A549 (cell line): ENCODE results near the gene GRK5. TPM values are rescaled to one million over a fixed set of nuclear protein-coding genes. Genes with fewer than 3 reads are reported as not detected.

Experiments
- ATAC-seq, 2 experiments: fragments of 200-7000 bp in 1 of 2; fragments of >200 bp in 1 of 2; cut with Nextera tagmentation in 1 of 2; cut with Tn5 transposase in 1 of 2; 3 replicates each; pipeline versions ENCODE4 v1.8.0 to v1.9.1; 2018 to 2020; ENCODE audit warnings: mild to moderate bottlenecking in 1 of 2, moderate library complexity in 1 of 2
- CTCF ChIA-PET: fragments of 300-600 bp; sonication (Branson Sonifier 250); formaldehyde crosslinking; extraction: SDS; loops from one replicate; lab custom pipeline; 2021; ENCODE audit warnings: antibody characterized with exemption, inconsistent platforms; lab: Yijun Ruan, JAX
- POLR2A ChIA-PET: fragments of 350-600 bp; formaldehyde crosslinking; extraction: SDS; loops from one replicate; lab custom pipeline; 2021; ENCODE audit warnings: antibody characterized with exemption, inconsistent platforms; lab: Yijun Ruan, JAX
- DNase-seq, 2 experiments: peaks; one replicate each; pipeline versions ENCODE4 v3.0.0 to v3.0.0-alpha.2; 2011 to 2016; ENCODE audit warnings: low read depth in 1 of 2, low spot score in 1 of 2
- FAIRE-seq: peaks from 2 replicates; lab custom pipeline; 2011; peaks lifted over from hg19 to GRCh38; lab: Jason Lieb, UNC
- H3K27ac ChIP-seq, 2 experiments: fragments of >200 bp; sonication (Bioruptor Twin); formaldehyde crosslinking; 3 replicates each; pipeline ENCODE4 v1.5.1; 2016 to 2017
- H3K4me1 ChIP-seq: fragments of >200 bp; sonication (Bioruptor Twin); formaldehyde crosslinking; 3 replicates; pipeline ENCODE4 v1.6.1; 2016
- H3K4me2 ChIP-seq: fragments of >200 bp; sonication (Bioruptor Twin); formaldehyde crosslinking; 3 replicates; pipeline ENCODE4 v1.6.1; 2016
- H3K4me3 ChIP-seq: fragments of >200 bp; sonication (Bioruptor Twin); formaldehyde crosslinking; 3 replicates; pipeline ENCODE4 v1.5.1; 2016
- H3K9me3 ChIP-seq: fragments of >200 bp; sonication (Bioruptor Twin); formaldehyde crosslinking; 3 replicates; pipeline ENCODE4 v1.6.1; 2016
- BHLHE40 ChIP-seq: IDR thresholded peaks from 2 replicates; pipeline ENCODE4 v1.6.1; 2012; ENCODE audit warnings: low read depth, low read length, inconsistent platforms
- CBX2 ChIP-seq: fragments of 200-600 bp; sonication (generic); IDR thresholded peaks from 2 replicates; pipeline ENCODE4 v1.6.1; 2016; ENCODE audit warnings: low read depth, mild to moderate bottlenecking, borderline replicate concordance
- CBX8 ChIP-seq: fragments of 200-600 bp; sonication (generic); IDR thresholded peaks from 2 replicates; pipeline ENCODE4 v1.6.1; 2016
- CHD2 ChIP-seq: fragments of 150-350 bp; IDR thresholded peaks from 2 replicates; pipeline ENCODE4 v1.6.1; 2014; ENCODE audit warnings: low read length; ENCODE audit not compliant: partially characterized antibody
- CHD4 ChIP-seq: fragments of 200-600 bp; sonication (generic); IDR thresholded peaks from 2 replicates; pipeline ENCODE4 v1.6.1; 2016; ENCODE audit warnings: antibody characterized with exemption, mild to moderate bottlenecking, borderline replicate concordance
- EHF ChIP-seq: fragments of 250-450 bp; sonication (Bioruptor Pico); IDR thresholded peaks from 2 replicates; pipeline ENCODE4 v1.5.0; 2020; ENCODE audit warnings: mild to moderate bottlenecking
- EHMT2 ChIP-seq: fragments of 200-600 bp; sonication (generic); IDR thresholded peaks from 2 replicates; pipeline ENCODE4 v1.6.1; 2016; ENCODE audit warnings: antibody characterized with exemption, low read depth, mild to moderate bottlenecking, moderate library complexity
- EP300 ChIP-seq, 2 experiments: fragments of >200 bp; sonication (Bioruptor Twin); formaldehyde crosslinking; IDR thresholded peaks; 2 replicates in 1 of 2; 3 replicates in 1 of 2; pipeline ENCODE4 v1.6.1; 2016 to 2017
- ESRRA ChIP-seq: fragments of 150-350 bp; IDR thresholded peaks from 2 replicates; pipeline ENCODE4 v1.6.1; 2014; ENCODE audit warnings: mild to moderate bottlenecking, low read length, borderline replicate concordance
- FOSB ChIP-seq: fragments of 250-450 bp; sonication (Bioruptor Pico); IDR thresholded peaks from 2 replicates; pipeline ENCODE4 v1.5.0; 2020; ENCODE audit warnings: mild to moderate bottlenecking, moderate library complexity
- GATA3 ChIP-seq: IDR thresholded peaks from 2 replicates; pipeline ENCODE4 v1.6.1; 2012; ENCODE audit warnings: borderline replicate concordance
- HEYL ChIP-seq: fragments of 250-450 bp; sonication (Bioruptor Pico); IDR thresholded peaks from 2 replicates; pipeline ENCODE4 v1.8.0; 2021; ENCODE audit warnings: mild to moderate bottlenecking, moderate library complexity
- HOXA7 ChIP-seq: fragments of 250-450 bp; sonication (Bioruptor Pico); IDR thresholded peaks from 2 replicates; pipeline ENCODE4 v1.5.0; 2020; ENCODE audit warnings: mild to moderate bottlenecking, moderate library complexity
- HOXB13 ChIP-seq: fragments of 250-450 bp; sonication (Bioruptor Pico); IDR thresholded peaks from 2 replicates; pipeline ENCODE4 v1.5.0; 2020; ENCODE audit warnings: low read depth, mild to moderate bottlenecking, moderate library complexity
- HOXB5 ChIP-seq: fragments of 250-450 bp; sonication (Bioruptor Pico); IDR thresholded peaks from 2 replicates; pipeline ENCODE4 v1.5.0; 2020; ENCODE audit warnings: mild to moderate bottlenecking, moderate library complexity
- JUNB ChIP-seq: fragments of >200 bp; sonication (Bioruptor Twin); formaldehyde crosslinking; IDR thresholded peaks from 2 replicates; pipeline ENCODE4 v1.6.1; 2016
- MAFK ChIP-seq: fragments of 450-650 bp; IDR thresholded peaks from 2 replicates; pipeline ENCODE4 v1.6.1; 2014; ENCODE audit not compliant: partially characterized antibody
- NFE2L2 ChIP-seq: fragments of 150-350 bp; conservative IDR thresholded peaks from 2 replicates; pipeline ENCODE4 v1.6.1; 2014; ENCODE audit warnings: low read length
- NPAS2 ChIP-seq: fragments of 250-450 bp; sonication (Bioruptor Pico); IDR thresholded peaks from 2 replicates; pipeline ENCODE4 v1.8.0; 2022; ENCODE audit warnings: mild to moderate bottlenecking, moderate library complexity, borderline replicate concordance
- PHF8 ChIP-seq: fragments of 200-600 bp; sonication (generic); IDR thresholded peaks from 2 replicates; pipeline ENCODE4 v1.6.1; 2016; ENCODE audit warnings: low read depth, mild to moderate bottlenecking, antibody characterized with exemption, moderate library complexity, borderline replicate concordance
- POLR2A ChIP-seq: IDR thresholded peaks from 2 replicates; pipeline ENCODE4 v1.6.1; 2012; ENCODE audit warnings: mild to moderate bottlenecking, low read length
- POLR2AphosphoS2 ChIP-seq: conservative IDR thresholded peaks from 2 replicates; pipeline ENCODE4 v1.6.1; 2012; ENCODE audit warnings: low read length, improper control_type of control experiment, inconsistent platforms
- RCOR1 ChIP-seq: fragments of 150-350 bp; IDR thresholded peaks from 2 replicates; pipeline ENCODE4 v1.6.1; 2014; ENCODE audit warnings: antibody characterized with exemption, low read length, low read depth
- REST ChIP-seq: fragments of 200-600 bp; sonication (generic); IDR thresholded peaks from 2 replicates; pipeline ENCODE4 v1.6.1; 2016; ENCODE audit warnings: antibody characterized with exemption, mild to moderate bottlenecking, moderate library complexity
- RFX5 ChIP-seq: fragments of 450-650 bp; IDR thresholded peaks from 2 replicates; pipeline ENCODE4 v1.7.1; 2014; ENCODE audit warnings: antibody characterized with exemption, mild to moderate bottlenecking, moderate library complexity
- SMC3 ChIP-seq: fragments of >200 bp; sonication (Bioruptor Twin); formaldehyde crosslinking; IDR thresholded peaks from 3 replicates; pipeline ENCODE4 v1.6.1; 2018; ENCODE audit warnings: inconsistent platforms
- ZFP36 ChIP-seq: fragments of 450-650 bp; IDR thresholded peaks from 2 replicates; pipeline ENCODE4 v1.6.1; 2014; ENCODE audit warnings: borderline replicate concordance; ENCODE audit not compliant: partially characterized antibody
- WGBS: methylation state at CpG from one replicate; pipeline ENCODE4 v1.1.6; 2017; ENCODE audit errors: missing lambda C conversion rate; 5-methylcytosine and 5-hydroxymethylcytosine counted together
- polyA plus RNA-seq, 4 experiments: library from polyadenylated mRNA; depleted of rRNA in 3 of 4; stranded (reverse); fragments of >200 nt; fragmentation: RNase III in 1 of 4; extraction: RNeasy Plus Mini Kit Qiagen cat#74134 plus additional on column Dnase treatment in 1 of 4; gene quantifications; 2 replicates in 3 of 4; 3 replicates in 1 of 4; pipeline ENCODE4 v1.2.3, GENCODE V29; 2011 to 2017
- TF ChIP-seq, protein P1 (sequence below): fragments of >200 bp; sonication (Bioruptor Twin); formaldehyde crosslinking; IDR thresholded peaks from 3 replicates; pipeline ENCODE4 v1.6.1; 2016
- TF ChIP-seq, protein P2 (sequence below): fragments of >200 bp; sonication (Bioruptor Twin); formaldehyde crosslinking; IDR thresholded peaks from 2 replicates; pipeline ENCODE4 v1.6.1; 2016
- TF ChIP-seq, protein P3 (sequence below): fragments of 250-450 bp; sonication (Bioruptor Pico); IDR thresholded peaks from 2 replicates; pipeline ENCODE4 v1.5.0; 2020; ENCODE audit warnings: low read depth, mild to moderate bottlenecking, moderate library complexity
- TF ChIP-seq, protein P4 (sequence below): IDR thresholded peaks from 2 replicates; pipeline ENCODE4 v1.6.1; 2012

The GRK5 gene
- polyA plus RNA-seq, 2 of the 4 experiments (the other 2 are of a cell fraction), result 5.0 to 7.9 TPM

- Histone ChIP-seq H3K27ac (no peak overlapping the region), H3K4me1 (peaks cover 10% of the 10 kb centered on the region), H3K4me3 (no peak overlapping the region), H3K9me3 (no peaks in the 10 kb centered on the region), H3K4me2 (no peak overlapping the region)
- 94% methylated on average over 12 of the region's 14 CpGs for WGBS
- no peak for FAIRE-seq
- ChIA-PET POLR2A (no interaction called here), CTCF (interaction anchor here (4.4 to 12.1 kb wide), 2 partner anchors 246 to 252 kb away, joined by 26 to 186 read pairs; partner anchors contain the start of gene GRK5)
- TF ChIP-seq ZFP36 (no peak), NFE2L2 (no peak), GATA3 (no peak), POLR2AphosphoS2 (no peak), HEYL (CRISPR knock-in tag) (no peak), CBX2 (no peak), EHF (CRISPR knock-in tag) (no peak), CHD2 (no peak), CBX8 (no peak), EHMT2 (no peak), HOXB5 (CRISPR knock-in tag) (no peak), HOXA7 (CRISPR knock-in tag) (no peak), SMC3 (no peak), PHF8 (no peak), RCOR1 (no peak)
- TF ChIP-seq, protein P1, sequence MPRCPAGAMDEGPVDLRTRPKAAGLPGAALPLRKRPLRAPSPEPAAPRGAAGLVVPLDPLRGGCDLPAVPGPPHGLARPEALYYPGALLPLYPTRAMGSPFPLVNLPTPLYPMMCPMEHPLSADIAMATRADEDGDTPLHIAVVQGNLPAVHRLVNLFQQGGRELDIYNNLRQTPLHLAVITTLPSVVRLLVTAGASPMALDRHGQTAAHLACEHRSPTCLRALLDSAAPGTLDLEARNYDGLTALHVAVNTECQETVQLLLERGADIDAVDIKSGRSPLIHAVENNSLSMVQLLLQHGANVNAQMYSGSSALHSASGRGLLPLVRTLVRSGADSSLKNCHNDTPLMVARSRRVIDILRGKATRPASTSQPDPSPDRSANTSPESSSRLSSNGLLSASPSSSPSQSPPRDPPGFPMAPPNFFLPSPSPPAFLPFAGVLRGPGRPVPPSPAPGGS, result no peak
- TF ChIP-seq, protein P2, sequence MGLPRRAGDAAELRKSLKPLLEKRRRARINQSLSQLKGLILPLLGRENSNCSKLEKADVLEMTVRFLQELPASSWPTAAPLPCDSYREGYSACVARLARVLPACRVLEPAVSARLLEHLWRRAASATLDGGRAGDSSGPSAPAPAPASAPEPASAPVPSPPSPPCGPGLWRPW, result no peak
- no peak for ATAC-seq
- no peak for DNase-seq
These were observed 245.0 kb downstream of the GRK5 start for GRCh38 chr10:119452396-119452795.

DNA sequence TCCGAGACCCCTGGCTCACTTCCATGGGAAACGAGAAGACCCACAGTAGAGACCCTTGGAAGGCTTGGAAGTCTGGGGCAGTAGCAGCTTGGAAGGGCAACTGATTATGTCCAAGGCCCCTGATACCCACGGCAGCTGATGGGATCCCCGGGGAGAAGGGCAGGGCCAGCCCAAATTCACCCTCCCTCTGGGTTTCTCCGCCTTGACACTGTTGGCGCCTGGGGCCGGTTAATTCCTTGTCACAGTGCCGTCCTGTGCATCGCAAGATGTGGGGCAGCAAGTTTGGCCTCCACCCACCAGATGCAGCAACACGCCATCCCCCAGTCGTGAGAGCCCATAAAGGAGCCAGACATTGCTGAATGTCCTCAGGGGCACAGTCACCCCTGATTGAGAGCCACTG, 245.9 kb downstream of the GRK5 start:
- Histone ChIP-seq H3K27ac (no peak overlapping the region), H3K4me1 (peaks cover 10% of the 10 kb centered on the region), H3K9me3 (no peaks in the 10 kb centered on the region), H3K4me2 (no peak overlapping the region), H3K4me3 (no peak overlapping the region)
- CTCF ChIA-PET, result interaction anchor here (0.7 to 12.1 kb wide), 5 partner anchors 8 to 252 kb away, joined by 3 to 186 read pairs (median 12); partner anchors contain the start of gene GRK5
- DNase-seq, result no peak
- POLR2A ChIA-PET, result no interaction called here
- 94% methylated on average over 11 of the region's 11 CpGs for WGBS
- ATAC-seq, result no peak
- TF ChIP-seq NPAS2 (no peak), JUNB (no peak), RCOR1 (no peak), FOSB (CRISPR knock-in tag) (no peak), MAFK (no peak), HOXB5 (CRISPR knock-in tag) (no peak), ESRRA (no peak), CBX8 (no peak), EP300 (IDR thresholded peaks at IDR 0.05) (no peak), BHLHE40 (no peak), CHD4 (no peak), CBX2 (no peak), HOXB13 (CRISPR knock-in tag) (no peak), RFX5 (no peak), POLR2A (no peak), REST (no peak)
- TF ChIP-seq, protein P3, sequence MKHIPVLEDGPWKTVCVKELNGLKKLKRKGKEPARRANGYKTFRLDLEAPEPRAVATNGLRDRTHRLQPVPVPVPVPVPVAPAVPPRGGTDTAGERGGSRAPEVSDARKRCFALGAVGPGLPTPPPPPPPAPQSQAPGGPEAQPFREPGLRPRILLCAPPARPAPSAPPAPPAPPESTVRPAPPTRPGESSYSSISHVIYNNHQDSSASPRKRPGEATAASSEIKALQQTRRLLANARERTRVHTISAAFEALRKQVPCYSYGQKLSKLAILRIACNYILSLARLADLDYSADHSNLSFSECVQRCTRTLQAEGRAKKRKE (CRISPR knock-in tag), result no peak
- TF ChIP-seq, protein P4, sequence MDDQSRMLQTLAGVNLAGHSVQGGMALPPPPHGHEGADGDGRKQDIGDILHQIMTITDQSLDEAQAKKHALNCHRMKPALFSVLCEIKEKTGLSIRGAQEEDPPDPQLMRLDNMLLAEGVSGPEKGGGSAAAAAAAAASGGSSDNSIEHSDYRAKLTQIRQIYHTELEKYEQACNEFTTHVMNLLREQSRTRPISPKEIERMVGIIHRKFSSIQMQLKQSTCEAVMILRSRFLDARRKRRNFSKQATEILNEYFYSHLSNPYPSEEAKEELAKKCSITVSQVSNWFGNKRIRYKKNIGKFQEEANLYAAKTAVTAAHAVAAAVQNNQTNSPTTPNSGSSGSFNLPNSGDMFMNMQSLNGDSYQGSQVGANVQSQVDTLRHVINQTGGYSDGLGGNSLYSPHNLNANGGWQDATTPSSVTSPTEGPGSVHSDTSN, result no peak
- FAIRE-seq, result no peak
